Thoracic aorta (tissue), 2 donors: ENCODE measurements around the gene DSE. TPM values are rescaled to one million over a fixed set of nuclear protein-coding genes. Genes with fewer than 3 reads are reported as not detected.

ENCODE experiments used
- ATAC-seq: fragments of 150-250 bp; one replicate; pipeline ENCODE4 v1.8.0; 2017; ENCODE audit warnings: low read depth; ENCODE audit not compliant: insufficient number of reproducible peaks, low FRiP score
- DNase-seq: peaks from one replicate; pipeline ENCODE4 v3.0.0-alpha.2; 2020; ENCODE audit warnings: low spot score
- H3K27ac ChIP-seq, 2 donors: fragments of 200-600 bp; sonication (generic); 1 replicate in 1 of 2; 2 replicates in 1 of 2; pipeline ENCODE4 v1.5.1; 2016; ENCODE audit warnings: mild to moderate bottlenecking in 2 of 2, moderate library complexity in 2 of 2
- H3K27me3 ChIP-seq: fragments of 200-600 bp; sonication (generic); replicated peaks from 2 replicates; pipeline ENCODE4 v1.6.0; 2016; ENCODE audit warnings: mild to moderate bottlenecking; ENCODE audit not compliant: insufficient read depth
- H3K36me3 ChIP-seq: fragments of 200-600 bp; sonication (generic); one replicate; pipeline ENCODE4 v1.5.1; 2016
- H3K4me1 ChIP-seq, 2 donors: fragments of 200-600 bp; sonication (generic); 1 replicate in 1 of 2; 2 replicates in 1 of 2; pipeline versions ENCODE4 v1.5.1 to v1.6.0; 2016; ENCODE audit warnings: low read depth in 2 of 2, mild to moderate bottlenecking in 1 of 2; ENCODE audit not compliant: control insufficient read depth in 1 of 2
- H3K4me3 ChIP-seq: fragments of 200-600 bp; sonication (generic); 2 replicates; pipeline ENCODE4 v1.5.1; 2016; ENCODE audit warnings: mild to moderate bottlenecking
- H3K9me3 ChIP-seq: fragments of 200-600 bp; sonication (generic); 2 replicates; pipeline ENCODE4 v1.5.1; 2016
- CTCF ChIP-seq: fragments of 200-600 bp; sonication (generic); IDR thresholded peaks from one replicate; pipeline ENCODE4 v1.5.1; 2019; ENCODE audit warnings: antibody characterized with exemption
- total RNA-seq, 2 donors: library from RNA; depleted of rRNA; stranded (reverse); fragments of >200 nt; gene quantifications; one replicate each; pipeline versions ENCODE4 v1.1.0 to v1.2.3, GENCODE V29; 2016

The DSE gene
- total RNA-seq, 2 donors from 2014 or later: 46.7 to 65.2 TPM

- Histone ChIP-seq H3K27me3 (no peaks in the 10 kb centered on the region), H3K9me3 (no peaks in the 10 kb centered on the region), H3K27ac (no peak overlapping the region), H3K36me3 (no peaks in the 10 kb centered on the region), H3K4me3 (no peak overlapping the region), H3K4me1 (peaks cover 2 to 10% of the 10 kb centered on the region in 2 donors)
- no peak for TF ChIP-seq CTCF
- DNase-seq (no peak), ATAC-seq (no peak)
Observed at GRCh38 chr6:116451916-116452315, 81.2 kb downstream of the DSE start.

- Histone ChIP-seq H3K27me3 (no peaks in the 10 kb centered on the region), H3K36me3 (no peaks in the 10 kb centered on the region), H3K4me3 (no peak overlapping the region), H3K27ac (no peak overlapping the region), H3K4me1 (peaks cover 0 to 4% of the 10 kb centered on the region in 2 donors), H3K9me3 (no peaks in the 10 kb centered on the region)
- TF ChIP-seq CTCF: no peak
- ATAC-seq: no peak
- no peak for DNase-seq
Observed at GRCh38 chr6:116452531-116452930, 81.8 kb downstream of the DSE start.

- DNase-seq: no peak
- Histone ChIP-seq H3K4me1 (no peaks in the 10 kb centered on the region), H3K4me3 (no peak overlapping the region), H3K9me3 (no peaks in the 10 kb centered on the region), H3K27me3 (no peaks in the 10 kb centered on the region), H3K36me3 (no peaks in the 10 kb centered on the region), H3K27ac (no peak overlapping the region)
- ATAC-seq: no peak
- TF ChIP-seq CTCF: no peak
Observed at GRCh38 chr6:116456106-116456505, 85.4 kb downstream of the DSE start.

- no peak overlapping the region for H3K27ac ChIP-seq
- no peak for TF ChIP-seq CTCF
- no peak overlapping the region for H3K4me3 ChIP-seq
- H3K9me3 ChIP-seq: no peaks in the 10 kb centered on the region
- no peaks in the 10 kb centered on the region for H3K27me3 ChIP-seq
- no peak for DNase-seq
- peaks cover 0 to 4% of the 10 kb centered on the region in 2 donors for H3K4me1 ChIP-seq
- no peaks in the 10 kb centered on the region for H3K36me3 ChIP-seq
- ATAC-seq: no peak
Observed at GRCh38 chr6:116456927-116457326, 86.2 kb downstream of the DSE start.

GRCh38 chr6:116458264-116458663 lies 87.5 kb downstream of the DSE start:
- Histone ChIP-seq H3K36me3 (no peaks in the 10 kb centered on the region), H3K27me3 (no peaks in the 10 kb centered on the region), H3K4me3 (no peak overlapping the region), H3K4me1 (peaks cover 5 to 14% of the 10 kb centered on the region in 2 donors), H3K9me3 (no peaks in the 10 kb centered on the region), H3K27ac (no peak overlapping the region)
- ATAC-seq: no peak
- DNase-seq: no peak
- no peak for TF ChIP-seq CTCF
